Measurements from ENCODE around the gene GNB1L. TPM values are rescaled to one million over a fixed set of nuclear protein-coding genes. Genes with fewer than 3 reads are reported as not detected.

GNB1L gene
- total and polyA plus RNA-seq, 9 of the 15 experiments (the other 6 are each of a cell fraction or from before 2014, with no cell fraction given): 0.56 to 50.5 (median 10.2) TPM

DNA sequence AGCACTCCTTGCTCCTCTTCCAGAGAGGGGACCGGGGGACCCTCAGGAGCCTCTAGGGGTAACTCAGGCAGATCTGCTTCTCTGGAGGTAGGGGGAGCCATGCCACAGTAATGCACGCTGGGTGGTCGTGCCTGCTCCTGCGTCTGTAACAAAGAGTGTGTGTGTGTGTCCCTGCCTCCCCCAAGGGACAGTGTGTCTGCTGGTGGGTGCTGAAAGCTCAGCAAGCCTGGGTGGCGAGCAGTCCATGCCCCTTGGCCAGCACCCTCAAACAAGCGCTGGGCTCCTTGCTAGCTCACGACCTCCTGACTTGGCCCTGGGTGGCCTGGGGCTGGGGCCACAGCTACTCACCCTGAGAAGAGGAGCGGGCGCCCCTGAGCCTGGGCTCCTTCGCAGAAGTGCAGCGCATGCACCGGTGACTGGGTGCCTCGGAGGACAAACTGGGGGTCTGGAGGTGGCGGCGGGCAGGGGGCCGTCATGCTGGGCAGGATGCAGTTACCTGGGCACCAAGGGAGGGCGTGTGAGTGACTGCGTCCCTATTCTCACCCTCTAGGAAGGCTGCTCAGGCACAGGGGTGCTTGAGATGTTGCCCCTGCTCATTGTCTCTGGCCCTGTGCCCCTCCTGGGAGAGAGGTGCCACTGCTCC is 33.7 kb downstream of the GNB1L start (continued):
- TF ChIP-seq HMGN3 (IDR thresholded peaks at IDR 0.05; ENCODE audit: borderline replicate concordance, extremely low read depth, insufficient read length, low read depth, low read length) (peak; percentile 73), MCM7 (IDR thresholded peaks at IDR 0.05) (no peak), YY1 (IDR thresholded peaks at IDR 0.05; ENCODE audit: borderline replicate concordance in 1 of 3, control insufficient read depth in 1 of 3, extremely low read depth in 1 of 3, insufficient read depth in 3 of 3, insufficient read length in 1 of 3, insufficient replicate concordance in 2 of 3, low read depth in 1 of 3, low read length in 2 of 3) (peak in 1 of 3 experiments; percentile 6), ZNF551 (CRISPR knock-in tag; IDR thresholded peaks at IDR 0.05) (no peak), HNRNPLL (IDR thresholded peaks at IDR 0.05; ENCODE audit: low read depth, low read length, poor library complexity, severe bottlenecking) (peak; percentile 13)
- TF ChIP-seq, protein P1, sequence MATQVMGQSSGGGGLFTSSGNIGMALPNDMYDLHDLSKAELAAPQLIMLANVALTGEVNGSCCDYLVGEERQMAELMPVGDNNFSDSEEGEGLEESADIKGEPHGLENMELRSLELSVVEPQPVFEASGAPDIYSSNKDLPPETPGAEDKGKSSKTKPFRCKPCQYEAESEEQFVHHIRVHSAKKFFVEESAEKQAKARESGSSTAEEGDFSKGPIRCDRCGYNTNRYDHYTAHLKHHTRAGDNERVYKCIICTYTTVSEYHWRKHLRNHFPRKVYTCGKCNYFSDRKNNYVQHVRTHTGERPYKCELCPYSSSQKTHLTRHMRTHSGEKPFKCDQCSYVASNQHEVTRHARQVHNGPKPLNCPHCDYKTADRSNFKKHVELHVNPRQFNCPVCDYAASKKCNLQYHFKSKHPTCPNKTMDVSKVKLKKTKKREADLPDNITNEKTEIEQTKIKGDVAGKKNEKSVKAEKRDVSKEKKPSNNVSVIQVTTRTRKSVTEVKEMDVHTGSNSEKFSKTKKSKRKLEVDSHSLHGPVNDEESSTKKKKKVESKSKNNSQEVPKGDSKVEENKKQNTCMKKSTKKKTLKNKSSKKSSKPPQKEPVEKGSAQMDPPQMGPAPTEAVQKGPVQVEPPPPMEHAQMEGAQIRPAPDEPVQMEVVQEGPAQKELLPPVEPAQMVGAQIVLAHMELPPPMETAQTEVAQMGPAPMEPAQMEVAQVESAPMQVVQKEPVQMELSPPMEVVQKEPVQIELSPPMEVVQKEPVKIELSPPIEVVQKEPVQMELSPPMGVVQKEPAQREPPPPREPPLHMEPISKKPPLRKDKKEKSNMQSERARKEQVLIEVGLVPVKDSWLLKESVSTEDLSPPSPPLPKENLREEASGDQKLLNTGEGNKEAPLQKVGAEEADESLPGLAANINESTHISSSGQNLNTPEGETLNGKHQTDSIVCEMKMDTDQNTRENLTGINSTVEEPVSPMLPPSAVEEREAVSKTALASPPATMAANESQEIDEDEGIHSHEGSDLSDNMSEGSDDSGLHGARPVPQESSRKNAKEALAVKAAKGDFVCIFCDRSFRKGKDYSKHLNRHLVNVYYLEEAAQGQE (IDR thresholded peaks at IDR 0.05; ENCODE audit: borderline replicate concordance): peak; percentile 34; the same call in 1 of the 2 replicates
- TF ChIP-seq, protein P1 (CRISPR knock-in tag; IDR thresholded peaks at IDR 0.05; ENCODE audit: low read depth): no peak
